IMR-90 (cell line): ENCODE measurements around the gene TCF7L2.

ENCODE experiments used
- CEBPB ChIP-seq: IDR thresholded peaks from 2 replicates; pipeline ENCODE4 v1.6.1; 2012; ENCODE audit warnings: low read depth, low read length, improper control_type of control experiment
- CHD1 ChIP-seq: IDR thresholded peaks from 2 replicates; pipeline ENCODE4 v1.6.1; 2012; ENCODE audit warnings: low read depth, low read length, improper control_type of control experiment
- CTCF ChIP-seq: conservative IDR thresholded peaks from 2 replicates; pipeline ENCODE4 v1.5.1; 2012; ENCODE audit warnings: mild to moderate bottlenecking, low read depth, low read length, improper control_type of control experiment
- MAZ ChIP-seq: IDR thresholded peaks from 2 replicates; pipeline ENCODE4 v1.6.1; 2012; ENCODE audit warnings: low read depth, mild to moderate bottlenecking, low read length, improper control_type of control experiment, moderate library complexity, borderline replicate concordance
- POLR2A ChIP-seq: IDR thresholded peaks from 2 replicates; pipeline ENCODE4 v1.6.1; 2012; ENCODE audit warnings: mild to moderate bottlenecking, low read depth, low read length
- SMC3 ChIP-seq: fragments of 150-350 bp; IDR thresholded peaks from 2 replicates; pipeline ENCODE4 v1.6.1; 2016; ENCODE audit warnings: low read depth, mild to moderate bottlenecking, antibody characterized with exemption, low read length, moderate library complexity

DNA sequence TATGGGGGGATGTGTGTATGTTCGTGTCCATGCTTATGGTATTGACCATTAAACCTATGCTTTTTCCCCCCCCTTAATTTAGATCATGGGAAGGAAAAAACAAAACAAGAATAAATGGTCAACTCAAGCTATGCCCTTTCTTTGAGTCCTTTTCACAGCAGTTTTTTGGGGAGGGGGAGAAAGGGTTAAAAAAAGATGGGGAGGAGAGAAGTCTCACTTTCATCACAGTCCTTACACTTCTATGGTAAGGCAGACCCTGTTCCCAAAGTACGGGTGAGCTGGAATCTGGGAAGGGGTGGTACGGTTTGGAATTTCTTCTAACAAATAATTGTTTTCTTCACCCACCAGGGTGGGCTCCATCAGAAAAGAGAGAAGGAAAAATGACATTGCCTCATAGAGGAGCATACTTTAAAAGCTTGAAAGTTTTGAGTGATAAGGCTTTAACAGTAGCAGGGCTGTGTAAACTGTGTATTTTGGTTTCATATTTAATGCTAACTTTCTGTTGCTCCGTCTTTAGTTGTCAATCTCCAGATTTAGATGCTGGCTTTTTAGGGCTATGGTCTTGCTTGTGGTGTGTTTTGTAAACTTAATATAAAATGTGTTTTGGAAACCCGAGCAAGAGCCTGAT is 180.1 kb downstream of the TCF7L2 start:
- TF ChIP-seq POLR2A (no peak), SMC3 (no peak), CEBPB (no peak), CTCF (no peak), MAZ (no peak), CHD1 (no peak)
